Epidermal melanocyte (primary cell): Measurements from ENCODE around the gene AFAP1.
"Not testable (repeated sequence)": the region's sequence is repeated elsewhere in the genome, so short reads cannot be mapped to it uniquely, and the experiment has no call there.

Source experiments
- DNase-seq: peaks from one replicate; pipeline ENCODE4 v3.0.0; 2011; ENCODE audit warnings: low spot score; ENCODE audit not compliant: insufficient read length

Gene AFAP1

GRCh38 chr4:7947927-7948326 is 8.3 kb upstream of the AFAP1 start:
- no peak for DNase-seq

GRCh38 chr4:7945709-7946380 is 6.2 kb upstream of the AFAP1 start:
- no peak for DNase-seq

GRCh38 chr4:7944599-7945220 is 5.0 kb upstream of the AFAP1 start:
- no peak for DNase-seq

GRCh38 chr4:7943688-7944087 is 4.0 kb upstream of the AFAP1 start:
- DNase-seq = not testable (repeated sequence)

GRCh38 chr4:7943211-7943610 is 3.5 kb upstream of the AFAP1 start:
- no peak for DNase-seq

- DNase-seq = no peak
Observed at GRCh38 chr4:7941965-7942496, 2.4 kb upstream of the AFAP1 start.

- no peak for DNase-seq
Observed at GRCh38 chr4:7941111-7941964, 1.7 kb upstream of the AFAP1 start.

GRCh38 chr4:7938609-7939376 is 868 bp downstream of the AFAP1 start:
- DNase-seq = no peak

GRCh38 chr4:7938266-7938608 is 1.4 kb downstream of the AFAP1 start:
- DNase-seq = no peak

GRCh38 chr4:7937006-7937405 is 2.7 kb downstream of the AFAP1 start:
- DNase-seq = no peak

- DNase-seq = no peak
Observed at GRCh38 chr4:7933651-7934510, 5.8 kb downstream of the AFAP1 start.

- no peak for DNase-seq
Observed at GRCh38 chr4:7932287-7932686, 7.4 kb downstream of the AFAP1 start.

GRCh38 chr4:7929118-7929951 is 10.3 kb downstream of the AFAP1 start:
- DNase-seq = no peak

GRCh38 chr4:7928711-7929110 is 10.9 kb downstream of the AFAP1 start:
- DNase-seq = no peak

- DNase-seq = no peak
Observed at GRCh38 chr4:7926822-7927221, 12.8 kb downstream of the AFAP1 start.

- DNase-seq = no peak
Observed at GRCh38 chr4:7924570-7924969, 15.1 kb downstream of the AFAP1 start.

- DNase-seq = no peak
Observed at GRCh38 chr4:7924163-7924562, 15.5 kb downstream of the AFAP1 start.

GRCh38 chr4:7922466-7922865 is 17.2 kb downstream of the AFAP1 start:
- no peak for DNase-seq

GRCh38 chr4:7918981-7919380 is 20.7 kb downstream of the AFAP1 start:
- DNase-seq = no peak

- not testable (repeated sequence) for DNase-seq
Observed at GRCh38 chr4:7918187-7918586, 21.5 kb downstream of the AFAP1 start.
